Common myeloid progenitor, CD34-positive (primary cell): ENCODE data around the gene ZFAND6.

Source experiments
- CTCF ChIA-PET: fragments of 350-600 bp; sonication (Branson Sonifier 250); formaldehyde crosslinking; loops from one replicate; lab custom pipeline; 2021; ENCODE audit warnings: antibody characterized with exemption; lab: Charles Lee
- POLR2A ChIA-PET: fragments of 350-600 bp; sonication (Branson Sonifier 250); formaldehyde crosslinking; loops from one replicate; lab custom pipeline; 2021; ENCODE audit warnings: antibody characterized with exemption; lab: Charles Lee
- DNase-seq, 3 donors: peaks; one replicate each; pipeline versions ENCODE4 v3.0.0 to v3.0.0-alpha.2; 2013
- H3K27ac ChIP-seq, 2 experiments: 1 replicate in 1 of 2; 2 replicates in 1 of 2; pipeline ENCODE4 v1.7.0; 2013; ENCODE audit warnings: inconsistent platforms in 2 of 2, low read length in 2 of 2, mild to moderate bottlenecking in 2 of 2, low read depth in 1 of 2, moderate library complexity in 1 of 2; ENCODE audit not compliant: severe bottlenecking in 2 of 2, insufficient read depth in 1 of 2, poor library complexity in 1 of 2
- H3K27me3 ChIP-seq, 5 experiments: replicated peaks in 2 of 5; 1 replicate in 3 of 5; 2 replicates in 2 of 5; pipeline versions ENCODE4 v1.6.1 to v1.7.0; 2013; ENCODE audit warnings: low read length in 4 of 5, mild to moderate bottlenecking in 2 of 5, moderate library complexity in 2 of 5, inconsistent platforms in 1 of 5; ENCODE audit not compliant: insufficient read depth in 5 of 5, control insufficient read depth in 4 of 5
- H3K36me3 ChIP-seq, 4 experiments: 1 replicate in 2 of 4; 2 replicates in 2 of 4; pipeline versions ENCODE4 v1.6.1 to v1.7.0; 2013; ENCODE audit warnings: low read length in 3 of 4, control low read depth in 1 of 4, mild to moderate bottlenecking in 1 of 4; ENCODE audit not compliant: control insufficient read depth in 4 of 4, insufficient read depth in 4 of 4
- H3K4me1 ChIP-seq, 4 experiments: 1 replicate in 3 of 4; 2 replicates in 1 of 4; pipeline versions ENCODE4 v1.6.1 to v1.7.1; 2013; ENCODE audit warnings: low read length in 3 of 4, mild to moderate bottlenecking in 3 of 4, control low read depth in 1 of 4, inconsistent platforms in 1 of 4, moderate library complexity in 1 of 4; ENCODE audit not compliant: control insufficient read depth in 4 of 4, insufficient read depth in 4 of 4; ENCODE audit errors: control extremely low read depth in 1 of 4
- H3K4me3 ChIP-seq, 7 experiments: 1 replicate in 4 of 7; 2 replicates in 3 of 7; pipeline versions ENCODE4 v1.5.1 to v1.7.0; 2013; ENCODE audit warnings: mild to moderate bottlenecking in 7 of 7, low read length in 6 of 7, moderate library complexity in 6 of 7, inconsistent platforms in 2 of 7, low read depth in 2 of 7, control low read depth in 1 of 7; ENCODE audit not compliant: insufficient read depth in 4 of 7, control insufficient read depth in 1 of 7; ENCODE audit errors: extremely low read depth in 1 of 7
- H3K9me3 ChIP-seq, 5 experiments: 1 replicate in 4 of 5; 2 replicates in 1 of 5; pipeline versions ENCODE4 v1.6.1 to v1.7.1; 2013; ENCODE audit warnings: low read length in 4 of 5, mild to moderate bottlenecking in 2 of 5, inconsistent platforms in 1 of 5, low read depth in 1 of 5, moderate library complexity in 1 of 5; ENCODE audit not compliant: control insufficient read depth in 4 of 5, insufficient read depth in 2 of 5; ENCODE audit errors: control extremely low read depth in 1 of 5
- WGBS: methylation state at CpG from one replicate; pipeline ENCODE4 v1.1.5; 2013; ENCODE audit not compliant: insufficient coverage; 5-methylcytosine and 5-hydroxymethylcytosine counted together

ZFAND6 gene

GRCh38 chr15:80026754-80027153 is 32.7 kb upstream of the ZFAND6 start:
- H3K4me1 ChIP-seq: no peaks in the 10 kb centered on the region
- ChIA-PET CTCF (no interaction called here), POLR2A (no interaction called here)
- no peaks in the 10 kb centered on the region for H3K9me3 ChIP-seq
- no peaks in the 10 kb centered on the region for H3K27me3 ChIP-seq
- no peaks in the 10 kb centered on the region for H3K36me3 ChIP-seq
- 94% methylated on average over 4 of the region's 4 CpGs for WGBS
- H3K27ac ChIP-seq: no peak overlapping the region
- no peak for DNase-seq
- no peak overlapping the region for H3K4me3 ChIP-seq

GRCh38 chr15:80028937-80029336 is 30.5 kb upstream of the ZFAND6 start:
- POLR2A ChIA-PET: interaction anchor here (0.6 to 0.7 kb wide), 2 partner anchors 23 to 176 kb away, joined by 3 to 5 read pairs; no protein-coding TSS in a partner anchor
- Histone ChIP-seq H3K4me1 (peaks cover 4 to 14% (median 11%) of the 10 kb centered on the region in 4 experiments), H3K4me3 (no peak overlapping the region), H3K36me3 (no peaks in the 10 kb centered on the region), H3K27me3 (no peaks in the 10 kb centered on the region), H3K27ac (no peak overlapping the region), H3K9me3 (no peaks in the 10 kb centered on the region)
- 94% methylated on average over 2 of the region's 2 CpGs for WGBS
- CTCF ChIA-PET: interaction anchor here (0.7 to 1.1 kb wide), 3 partner anchors 10 to 77 kb away, joined by 3 to 4 read pairs (median 3); no protein-coding TSS in a partner anchor
- no peak for DNase-seq

- Histone ChIP-seq H3K4me1 (peaks cover 4 to 14% (median 11%) of the 10 kb centered on the region in 4 experiments), H3K4me3 (no peak overlapping the region), H3K9me3 (no peaks in the 10 kb centered on the region), H3K27me3 (no peaks in the 10 kb centered on the region), H3K36me3 (no peaks in the 10 kb centered on the region), H3K27ac (no peak overlapping the region)
- ChIA-PET CTCF (no interaction called here), POLR2A (no interaction called here)
- 100% methylated on average over 1 of the region's 3 CpGs for WGBS
- DNase-seq: no peak
Observed at GRCh38 chr15:80031841-80032240, 27.6 kb upstream of the ZFAND6 start.

- CTCF ChIA-PET: no interaction called here
- Histone ChIP-seq H3K27me3 (no peaks in the 10 kb centered on the region), H3K4me3 (no peak overlapping the region), H3K36me3 (no peaks in the 10 kb centered on the region), H3K9me3 (peaks cover 0 to 2% (median 0%) of the 10 kb centered on the region in 5 experiments), H3K27ac (no peak overlapping the region), H3K4me1 (peaks cover 4 to 14% (median 11%) of the 10 kb centered on the region in 4 experiments)
- WGBS: 100% methylated on average over 2 of the region's 3 CpGs
- POLR2A ChIA-PET: interaction anchor here (0.8 kb wide), 1 partner anchor 8 kb away, joined by 3 read pairs; no protein-coding TSS in a partner anchor
- no peak for DNase-seq
Observed at GRCh38 chr15:80034629-80035028, 24.8 kb upstream of the ZFAND6 start.

GRCh38 chr15:80036071-80036470 is 23.4 kb upstream of the ZFAND6 start:
- H3K27me3 ChIP-seq: no peaks in the 10 kb centered on the region
- H3K9me3 ChIP-seq: peaks cover 0 to 2% (median 0%) of the 10 kb centered on the region in 5 experiments
- ChIA-PET POLR2A (interaction anchor here (0.5 kb wide), 2 partner anchors 19 to 305 kb away, joined by 3 read pairs; no protein-coding TSS in a partner anchor), CTCF (interaction anchor here (0.8 to 1.4 kb wide), 3 partner anchors 127 to 137 kb away, joined by 3 read pairs; no protein-coding TSS in a partner anchor)
- no peak overlapping the region for H3K27ac ChIP-seq
- peaks cover 4 to 14% (median 11%) of the 10 kb centered on the region in 4 experiments for H3K4me1 ChIP-seq
- H3K36me3 ChIP-seq: no peaks in the 10 kb centered on the region
- no peak overlapping the region for H3K4me3 ChIP-seq
- no peak for DNase-seq
- WGBS: 100% methylated on average over 1 of the region's 1 CpG

- no peak for DNase-seq
- no peaks in the 10 kb centered on the region for H3K4me1 ChIP-seq
- peaks cover 0 to 2% (median 0%) of the 10 kb centered on the region in 5 experiments for H3K9me3 ChIP-seq
- H3K36me3 ChIP-seq: no peaks in the 10 kb centered on the region
- H3K27ac ChIP-seq: no peak overlapping the region
- CTCF ChIA-PET: interaction anchor here (1.4 kb wide), 1 partner anchor 11 kb away, joined by 3 read pairs; no protein-coding TSS in a partner anchor
- POLR2A ChIA-PET: no interaction called here
- 95% methylated on average over 3 of the region's 3 CpGs for WGBS
- no peaks in the 10 kb centered on the region for H3K27me3 ChIP-seq
- no peak overlapping the region for H3K4me3 ChIP-seq
Observed at GRCh38 chr15:80041494-80042253, 17.8 kb upstream of the ZFAND6 start.

GRCh38 chr15:80042568-80042967 is 16.9 kb upstream of the ZFAND6 start:
- ChIA-PET POLR2A (interaction anchor here (1.0 kb wide), 1 partner anchor 8 kb away, joined by 3 read pairs; no protein-coding TSS in a partner anchor), CTCF (no interaction called here)
- 100% methylated on average over 1 of the region's 1 CpG for WGBS

More at GRCh38 chr15:80042568-80042967, 16.9 kb upstream of the ZFAND6 start:
- Histone ChIP-seq H3K27me3 (no peaks in the 10 kb centered on the region), H3K4me3 (no peak overlapping the region), H3K27ac (no peak overlapping the region), H3K4me1 (no peaks in the 10 kb centered on the region), H3K36me3 (no peaks in the 10 kb centered on the region), H3K9me3 (peaks cover 0 to 2% (median 0%) of the 10 kb centered on the region in 5 experiments)
- no peak for DNase-seq
